Measurements from ENCODE around the gene JUN. TPM values are rescaled to one million over a fixed set of nuclear protein-coding genes. Genes with fewer than 3 reads are reported as not detected.

The JUN gene
- polyA plus RNA-seq, 3 donors, result 29.3 to 330 (median 31.3) TPM

- Histone ChIP-seq H3K4me2 (replicated peaks; ENCODE audit: extremely low read depth, low read length, poor library complexity, severe bottlenecking) (no peak overlapping the region), H4K20me1 (ENCODE audit: insufficient read depth, low read length) (no peaks in the 10 kb centered on the region), H2AFZ (ENCODE audit: insufficient read depth, low read depth, low read length, poor library complexity, severe bottlenecking) (no peak overlapping the region), H3K27ac (ENCODE audit: low read depth in 1 of 2, low read length in 2 of 2) (no peak overlapping the region), H3K4me3 (replicated peaks in 1 of 3; ENCODE audit: low read depth in 2 of 3, low read length in 3 of 3) (no peak overlapping the region), H3K79me2 (ENCODE audit: insufficient read depth, low read length) (no peaks in the 10 kb centered on the region), H3K36me3 (replicated peaks in 1 of 2; ENCODE audit: control insufficient read depth in 1 of 2, insufficient read depth in 2 of 2, low read length in 2 of 2) (no peaks in the 10 kb centered on the region), H3K4me1 (ENCODE audit: control insufficient read depth in 1 of 2, insufficient read depth in 2 of 2, low read length in 2 of 2) (peaks cover 11 to 16% of the 10 kb centered on the region in 2 donors), H3K9me3 (replicated peaks in 1 of 2; ENCODE audit: control insufficient read depth in 1 of 2, insufficient read depth in 1 of 2, low read length in 2 of 2) (no peaks in the 10 kb centered on the region), H3K9ac (ENCODE audit: insufficient read depth, low read length, poor library complexity, severe bottlenecking) (no peak overlapping the region), H3K27me3 (ENCODE audit: control insufficient read depth in 2 of 2, insufficient read depth in 2 of 2, low read length in 2 of 2) (no peaks in the 10 kb centered on the region)
- Mint-ChIP-seq H3K4me1 (peaks cover 39% of the 10 kb centered on the region), H3K4me3 (no peak overlapping the region), H3K27ac (peak overlapping the region in 1 of 7 donors; percentile 85), H3K36me3 (no peaks in the 10 kb centered on the region), H3K9me3 (no peaks in the 10 kb centered on the region), H3K27me3 (ENCODE audit: low read depth in 3 of 3) (no peaks in the 10 kb centered on the region)
- no peak for DNase-seq
- intact Hi-C loops (cut with micrococcal nuclease), result loop anchor here in 1 of 2 donors (10.0 kb wide), 1 partner anchor 95 kb away; no protein-coding TSS in a partner anchor
- 42% methylated on average over 4 of the region's 9 CpGs for WGBS (ENCODE audit: insufficient coverage)
- TF ChIP-seq, protein P1, sequence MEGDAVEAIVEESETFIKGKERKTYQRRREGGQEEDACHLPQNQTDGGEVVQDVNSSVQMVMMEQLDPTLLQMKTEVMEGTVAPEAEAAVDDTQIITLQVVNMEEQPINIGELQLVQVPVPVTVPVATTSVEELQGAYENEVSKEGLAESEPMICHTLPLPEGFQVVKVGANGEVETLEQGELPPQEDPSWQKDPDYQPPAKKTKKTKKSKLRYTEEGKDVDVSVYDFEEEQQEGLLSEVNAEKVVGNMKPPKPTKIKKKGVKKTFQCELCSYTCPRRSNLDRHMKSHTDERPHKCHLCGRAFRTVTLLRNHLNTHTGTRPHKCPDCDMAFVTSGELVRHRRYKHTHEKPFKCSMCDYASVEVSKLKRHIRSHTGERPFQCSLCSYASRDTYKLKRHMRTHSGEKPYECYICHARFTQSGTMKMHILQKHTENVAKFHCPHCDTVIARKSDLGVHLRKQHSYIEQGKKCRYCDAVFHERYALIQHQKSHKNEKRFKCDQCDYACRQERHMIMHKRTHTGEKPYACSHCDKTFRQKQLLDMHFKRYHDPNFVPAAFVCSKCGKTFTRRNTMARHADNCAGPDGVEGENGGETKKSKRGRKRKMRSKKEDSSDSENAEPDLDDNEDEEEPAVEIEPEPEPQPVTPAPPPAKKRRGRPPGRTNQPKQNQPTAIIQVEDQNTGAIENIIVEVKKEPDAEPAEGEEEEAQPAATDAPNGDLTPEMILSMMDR (IDR thresholded peaks at IDR 0.05), result no peak
Measured at GRCh38 chr1:58809325-58810010, 25.6 kb upstream of the JUN start.

DNA sequence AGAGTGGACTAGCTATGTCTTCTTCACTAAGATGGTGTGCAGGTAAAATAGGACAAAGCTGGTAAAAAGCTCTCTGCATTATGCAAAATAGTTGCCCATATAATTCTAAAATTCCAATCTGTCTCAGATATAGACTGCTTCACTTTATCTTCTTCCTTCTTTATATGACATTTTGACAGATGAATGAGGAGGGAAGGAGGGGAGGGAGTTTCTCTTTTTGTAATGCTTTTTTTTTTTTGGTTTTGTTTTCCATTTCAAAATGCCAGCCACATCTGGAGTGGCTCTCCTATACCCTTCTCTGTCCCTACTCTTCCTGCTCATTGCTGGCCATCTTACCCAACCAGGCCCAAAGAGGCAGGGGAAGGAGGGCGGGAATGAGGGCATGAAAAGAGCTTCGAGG lies 24.2 kb upstream of the JUN start:
- H3K4me1 Mint-ChIP-seq, result peaks cover 26% of the 10 kb centered on the region
- no peak overlapping the region for H3K4me3 ChIP-seq (replicated peaks in 1 of 3; ENCODE audit: low read depth in 2 of 3, low read length in 3 of 3)
- H3K9ac ChIP-seq (ENCODE audit: insufficient read depth, low read length, poor library complexity, severe bottlenecking), result no peak overlapping the region
- intact Hi-C loops (cut with micrococcal nuclease), result no loop called here
- H4K20me1 ChIP-seq (ENCODE audit: insufficient read depth, low read length), result no peaks in the 10 kb centered on the region
- TF ChIP-seq, protein P1 (IDR thresholded peaks at IDR 0.05), result no peak
- H3K27me3 Mint-ChIP-seq (ENCODE audit: low read depth in 3 of 3), result no peaks in the 10 kb centered on the region
- WGBS (ENCODE audit: insufficient coverage), result 50% methylated on average over 2 of the region's 2 CpGs
- no peaks in the 10 kb centered on the region for H3K79me2 ChIP-seq (ENCODE audit: insufficient read depth, low read length)
- H3K27ac Mint-ChIP-seq, result no peak overlapping the region
- no peak overlapping the region for H3K4me2 ChIP-seq (replicated peaks; ENCODE audit: extremely low read depth, low read length, poor library complexity, severe bottlenecking)
- no peak for DNase-seq
- no peaks in the 10 kb centered on the region for H3K27me3 ChIP-seq (ENCODE audit: control insufficient read depth in 2 of 2, insufficient read depth in 2 of 2, low read length in 2 of 2)
- H3K9me3 ChIP-seq (replicated peaks in 1 of 2; ENCODE audit: control insufficient read depth in 1 of 2, insufficient read depth in 1 of 2, low read length in 2 of 2), result no peaks in the 10 kb centered on the region
- H2AFZ ChIP-seq (ENCODE audit: insufficient read depth, low read depth, low read length, poor library complexity, severe bottlenecking), result no peak overlapping the region
- H3K9me3 Mint-ChIP-seq, result no peaks in the 10 kb centered on the region
- H3K27ac ChIP-seq (ENCODE audit: low read depth in 1 of 2, low read length in 2 of 2), result no peak overlapping the region
- no peaks in the 10 kb centered on the region for H3K36me3 Mint-ChIP-seq
- peaks cover 0 to 2% of the 10 kb centered on the region in 2 donors for H3K4me1 ChIP-seq (ENCODE audit: control insufficient read depth in 1 of 2, insufficient read depth in 2 of 2, low read length in 2 of 2)
- no peak overlapping the region for H3K4me3 Mint-ChIP-seq
- no peaks in the 10 kb centered on the region for H3K36me3 ChIP-seq (replicated peaks in 1 of 2; ENCODE audit: control insufficient read depth in 1 of 2, insufficient read depth in 2 of 2, low read length in 2 of 2)

Measured in CD14-positive monocyte (primary cell).